Left hindlimb (tissue), 1 donor: ENCODE results near the gene PTMA.
"Not testable (repeated sequence)": the region's sequence is repeated elsewhere in the genome, so short reads cannot be mapped to it uniquely, and the experiment has no call there.

Experiments
- DNase-seq: peaks from one replicate; pipeline ENCODE4 v3.0.0-alpha.2; 2018

The PTMA gene, protein sequence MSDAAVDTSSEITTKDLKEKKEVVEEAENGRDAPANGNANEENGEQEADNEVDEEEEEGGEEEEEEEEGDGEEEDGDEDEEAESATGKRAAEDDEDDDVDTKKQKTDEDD

DNA sequence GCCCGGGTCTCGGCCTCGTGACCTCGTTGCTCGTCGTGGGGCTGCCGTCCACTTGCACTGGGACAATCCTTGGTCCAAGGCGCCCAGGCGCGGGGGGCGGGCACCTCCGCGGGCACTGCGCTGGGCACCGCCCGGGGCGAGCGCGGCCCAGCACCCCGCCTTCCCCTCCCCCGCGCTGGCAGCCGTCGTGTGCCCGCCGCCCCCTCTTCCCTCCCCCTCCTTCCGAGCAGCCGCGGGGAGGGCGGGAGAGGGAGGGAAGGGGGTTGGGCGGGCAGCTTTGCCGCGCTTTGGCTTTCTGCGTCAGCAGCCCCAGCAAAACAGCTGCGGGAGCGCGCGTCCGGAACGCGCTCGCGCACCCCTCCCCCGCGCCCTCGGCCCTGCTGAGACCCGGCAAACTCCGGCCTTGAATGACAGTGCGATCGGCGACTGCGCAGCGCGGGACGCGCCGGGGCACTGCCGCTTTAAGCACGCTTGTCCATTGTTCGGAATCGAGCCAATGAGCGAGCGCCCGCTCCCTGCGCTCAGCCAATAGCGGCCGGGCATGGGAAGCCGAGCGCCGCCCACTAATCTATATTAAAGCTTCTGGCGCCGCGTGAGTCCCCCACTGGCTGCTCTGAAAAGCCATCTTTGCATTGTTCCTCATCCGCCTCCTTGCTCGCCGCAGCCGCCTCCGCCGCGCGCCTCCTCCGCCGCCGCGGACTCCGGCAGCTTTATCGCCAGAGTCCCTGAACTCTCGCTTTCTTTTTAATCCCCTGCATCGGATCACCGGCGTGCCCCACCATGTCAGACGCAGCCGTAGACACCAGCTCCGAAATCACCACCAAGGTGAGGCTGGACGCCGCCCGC is at the start of gene PTMA:
PTMA (plus strand) TSS at position 599 of the 846 bp plus-strand sequence; CDS start at position 781, 182 bp downstream.
- DNase-seq = peak; percentile 100

DNA sequence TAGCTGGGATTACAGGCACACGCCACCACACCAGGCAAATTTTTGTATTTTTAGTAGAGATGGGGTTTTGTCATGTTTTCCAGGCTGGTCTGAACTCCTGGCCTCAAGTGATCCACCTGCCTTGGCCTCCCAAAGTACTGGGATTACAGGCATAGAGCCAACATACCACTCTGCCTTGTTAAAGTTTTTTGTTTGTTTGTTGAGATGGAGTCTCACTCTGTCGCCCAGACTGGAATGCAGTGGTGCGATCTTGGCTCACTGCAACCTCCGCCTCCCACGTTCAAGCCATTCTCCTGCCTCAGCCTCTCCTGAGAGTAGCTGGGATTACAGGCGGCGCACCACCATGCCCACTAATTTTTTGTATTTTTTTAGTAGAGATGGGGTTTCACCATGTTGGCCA is 48.3 kb upstream of the PTMA start:
- DNase-seq = not testable (repeated sequence)

DNA sequence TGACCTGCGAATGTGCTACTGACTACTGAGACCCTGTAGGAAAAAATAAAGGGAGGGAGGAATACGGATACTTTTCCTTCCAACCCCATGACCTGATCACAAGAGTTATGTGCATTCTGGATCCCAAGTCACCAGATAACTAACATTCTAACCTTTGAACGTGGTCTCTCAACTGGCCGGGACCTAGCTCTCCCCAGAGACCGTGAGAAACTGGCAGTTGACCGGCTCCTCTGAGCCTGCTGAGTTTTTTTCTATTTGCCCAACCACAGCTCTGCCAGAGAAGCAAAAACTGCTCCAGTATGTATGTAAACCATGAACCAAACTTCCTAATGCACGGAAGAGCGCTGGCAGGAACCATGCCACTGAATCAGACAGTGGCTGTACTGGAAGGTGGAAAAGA is 47.5 kb upstream of the PTMA start:
- DNase-seq = no peak

DNA sequence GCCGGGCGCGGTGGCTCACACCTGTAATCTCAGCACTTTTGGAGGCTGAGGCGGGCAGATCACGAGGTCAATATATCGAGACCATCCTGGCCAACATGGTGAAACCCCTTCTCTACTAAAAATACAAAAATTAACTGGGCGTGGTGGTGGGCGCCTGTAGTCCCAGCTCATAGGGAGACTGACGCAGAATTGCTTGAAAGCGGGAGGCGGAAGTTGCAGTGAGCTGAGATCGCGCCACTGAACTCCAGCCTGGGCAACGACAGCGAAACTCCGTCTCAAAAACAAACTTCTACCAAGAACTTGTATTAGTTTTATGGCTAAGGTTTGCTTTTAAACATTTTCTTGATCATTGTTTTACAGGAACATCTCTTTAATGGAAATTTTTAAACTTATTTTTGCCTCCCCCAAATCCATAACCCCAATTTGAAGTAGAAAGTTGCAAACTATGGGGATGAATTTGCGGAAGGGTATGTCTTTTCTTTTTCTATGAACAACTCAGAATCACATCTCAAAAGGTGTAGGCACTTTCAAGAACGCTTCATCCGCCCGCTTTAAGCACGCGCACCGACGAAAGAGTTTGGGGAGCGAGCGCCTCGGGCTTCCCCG is 46.8 kb upstream of the PTMA start:
- no peak for DNase-seq

DNA sequence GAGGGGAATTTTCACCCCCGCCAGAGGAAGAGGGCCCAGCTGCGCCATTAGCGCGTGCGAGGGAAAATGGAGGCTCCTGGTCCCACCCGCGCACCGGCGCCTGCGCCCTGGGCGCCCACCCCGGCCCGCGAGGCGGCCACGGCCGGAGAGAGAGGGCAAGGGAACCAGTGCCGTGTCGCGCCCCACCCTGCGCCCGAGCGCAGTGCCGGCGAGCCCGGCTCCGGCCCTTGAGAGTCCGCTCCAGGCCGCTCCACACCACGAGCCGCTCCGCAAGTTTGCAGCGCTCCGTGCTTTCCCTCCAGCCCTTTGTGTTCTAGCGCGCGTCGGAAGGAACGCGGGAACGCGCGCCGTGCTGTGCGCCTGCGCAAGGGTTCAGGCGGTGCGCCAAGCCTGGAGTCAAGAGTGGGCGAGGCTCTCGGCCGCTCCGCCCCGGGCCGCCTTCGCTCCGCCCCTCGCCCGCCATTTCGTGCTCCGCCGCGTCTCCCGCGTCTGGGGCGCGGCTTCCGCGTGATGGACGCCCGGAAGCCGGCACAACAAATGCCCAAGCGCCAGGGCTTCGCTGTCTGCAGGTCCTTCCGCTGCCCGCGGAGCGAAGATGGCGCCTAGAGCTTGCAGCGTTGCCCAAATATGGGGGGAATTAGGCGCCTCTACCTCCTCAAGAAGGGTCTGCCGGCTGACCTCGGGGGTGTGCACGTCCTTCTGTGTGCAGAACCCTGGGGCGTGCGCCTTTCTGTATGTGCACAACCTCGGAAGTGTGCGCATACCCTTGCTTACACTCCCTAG is 46.1 kb upstream of the PTMA start:
- DNase-seq = peak; percentile 97

DNA sequence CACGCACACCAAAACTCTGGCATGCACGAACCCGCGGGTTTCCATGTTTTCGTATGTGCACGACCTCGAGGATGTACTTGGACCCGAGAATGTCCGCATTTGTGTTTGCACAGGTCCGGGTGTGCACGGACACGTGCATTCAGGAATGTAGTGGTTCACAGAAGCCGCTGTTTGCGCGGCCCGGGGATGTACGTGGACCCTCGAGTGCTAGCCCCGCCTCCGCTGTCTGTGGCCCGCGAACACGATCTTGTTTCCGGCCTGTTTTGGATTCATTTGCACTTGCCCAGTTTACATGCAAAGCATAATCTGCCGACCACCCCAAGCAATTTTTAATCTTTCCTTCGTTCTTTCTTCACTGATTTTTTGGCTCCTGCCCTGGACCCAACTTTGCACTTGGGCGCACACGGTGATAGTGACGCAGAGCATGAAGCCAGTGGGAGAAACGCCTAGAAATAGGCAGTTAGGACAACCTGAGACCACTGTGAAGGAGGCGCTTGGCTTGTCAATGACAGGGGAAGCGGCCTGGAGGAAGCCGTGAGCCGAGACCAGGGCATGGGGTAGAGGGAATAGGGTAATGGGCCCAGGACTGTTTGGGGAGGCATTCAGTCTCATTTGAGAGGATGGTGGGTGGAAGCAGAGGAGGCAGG is 45.4 kb upstream of the PTMA start:
- no peak for DNase-seq

DNA sequence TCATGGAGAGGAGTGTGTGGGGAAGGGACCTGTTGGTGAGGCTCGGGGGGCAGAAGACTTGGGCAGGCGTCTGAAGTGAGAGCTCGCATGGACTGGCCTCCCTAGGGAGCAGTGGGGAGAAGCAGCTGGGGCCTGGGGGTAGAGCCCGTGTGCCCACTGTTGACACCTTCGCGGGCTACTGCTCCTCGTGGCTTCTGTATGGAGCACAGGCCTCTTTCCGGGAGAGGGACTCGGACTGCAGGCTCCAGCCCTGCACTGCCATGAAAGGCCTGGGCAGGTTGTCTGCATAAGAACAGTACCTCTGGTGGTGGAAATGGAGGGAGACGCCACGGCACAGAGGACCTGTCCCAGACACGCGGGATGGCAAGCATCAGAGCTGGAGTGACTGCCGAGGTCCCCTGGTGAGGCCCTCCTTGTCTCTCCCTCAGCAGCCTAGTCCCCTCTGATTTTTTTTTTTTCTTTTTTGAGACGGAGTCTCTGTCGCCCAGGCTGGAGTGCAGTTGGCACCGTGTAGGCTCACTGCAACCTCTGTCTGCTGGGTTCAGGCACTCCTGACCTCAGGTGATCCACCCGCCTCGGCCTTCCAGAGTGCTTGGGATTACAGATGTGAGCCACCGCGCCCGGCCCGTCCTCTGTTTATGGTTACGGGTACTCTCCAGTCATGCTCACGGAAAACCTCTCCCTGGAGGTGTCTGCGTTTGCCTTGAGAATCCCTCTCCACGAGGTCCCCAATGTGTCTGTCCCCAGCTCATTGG is 44.7 kb upstream of the PTMA start:
- no peak for DNase-seq

DNA sequence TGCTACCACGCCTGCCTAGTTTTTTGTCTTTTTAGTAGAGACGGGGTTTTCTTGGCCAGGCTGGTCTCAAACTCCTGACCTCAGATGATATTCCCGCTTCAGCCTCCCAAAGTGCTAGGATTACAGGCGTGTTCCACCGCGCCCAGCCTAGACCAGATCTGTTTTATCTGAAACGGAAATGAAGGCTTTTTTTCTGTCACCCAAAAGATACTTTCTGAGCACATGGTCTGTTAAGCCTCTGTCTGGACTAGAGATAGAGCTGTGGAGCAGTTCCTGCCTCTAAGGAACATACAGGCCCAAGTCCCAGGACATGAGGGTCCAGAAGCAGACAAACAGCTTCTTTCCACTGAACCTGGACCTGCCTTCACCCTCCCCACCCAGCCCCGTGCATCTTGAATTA is 43.6 kb upstream of the PTMA start:
- no peak for DNase-seq

DNA sequence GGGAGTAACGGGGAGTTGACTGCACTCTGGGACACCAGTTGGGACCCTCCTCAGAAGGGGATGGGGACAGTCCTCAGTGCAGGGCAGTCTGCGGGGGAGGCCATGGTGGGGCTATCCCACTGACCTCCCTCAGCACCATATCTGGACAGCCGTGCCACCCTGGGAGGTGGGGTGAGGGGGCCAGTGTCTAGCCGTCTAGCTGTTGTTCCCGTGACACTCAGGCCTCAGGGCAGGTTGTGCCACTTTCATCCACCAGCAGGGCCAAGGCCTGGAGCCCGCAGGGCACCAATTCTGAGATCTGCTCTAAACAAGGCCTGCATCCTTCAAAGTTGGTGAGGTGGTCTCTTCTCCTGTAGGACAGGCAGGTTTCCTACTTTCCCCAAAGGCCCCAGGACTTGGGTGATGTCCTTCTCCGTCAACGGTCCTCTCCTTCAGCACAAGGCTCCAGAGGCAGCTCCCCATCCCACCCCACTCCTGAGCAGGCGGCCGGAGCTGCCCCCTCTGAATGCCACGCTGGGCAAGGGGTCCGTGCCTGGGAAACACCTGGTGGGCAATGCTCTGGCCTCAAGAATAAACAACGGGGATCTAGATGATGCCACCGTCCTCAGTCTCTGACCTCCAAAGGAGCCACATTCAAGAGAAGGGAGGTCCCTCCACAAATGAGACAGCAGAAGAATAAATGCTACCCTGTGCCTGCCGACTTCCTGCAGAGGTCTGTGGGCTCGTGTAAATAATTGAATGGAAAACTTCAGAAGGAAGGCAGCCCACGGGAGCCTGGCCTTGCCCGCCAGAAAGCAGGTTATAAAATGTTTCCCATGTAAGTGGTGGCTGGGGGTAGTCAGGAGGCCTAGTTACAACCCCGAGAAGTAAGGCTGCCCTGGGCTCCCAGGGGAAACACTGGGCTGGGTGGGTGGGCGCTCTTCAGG is 42.8 kb upstream of the PTMA start:
- DNase-seq = no peak

DNA sequence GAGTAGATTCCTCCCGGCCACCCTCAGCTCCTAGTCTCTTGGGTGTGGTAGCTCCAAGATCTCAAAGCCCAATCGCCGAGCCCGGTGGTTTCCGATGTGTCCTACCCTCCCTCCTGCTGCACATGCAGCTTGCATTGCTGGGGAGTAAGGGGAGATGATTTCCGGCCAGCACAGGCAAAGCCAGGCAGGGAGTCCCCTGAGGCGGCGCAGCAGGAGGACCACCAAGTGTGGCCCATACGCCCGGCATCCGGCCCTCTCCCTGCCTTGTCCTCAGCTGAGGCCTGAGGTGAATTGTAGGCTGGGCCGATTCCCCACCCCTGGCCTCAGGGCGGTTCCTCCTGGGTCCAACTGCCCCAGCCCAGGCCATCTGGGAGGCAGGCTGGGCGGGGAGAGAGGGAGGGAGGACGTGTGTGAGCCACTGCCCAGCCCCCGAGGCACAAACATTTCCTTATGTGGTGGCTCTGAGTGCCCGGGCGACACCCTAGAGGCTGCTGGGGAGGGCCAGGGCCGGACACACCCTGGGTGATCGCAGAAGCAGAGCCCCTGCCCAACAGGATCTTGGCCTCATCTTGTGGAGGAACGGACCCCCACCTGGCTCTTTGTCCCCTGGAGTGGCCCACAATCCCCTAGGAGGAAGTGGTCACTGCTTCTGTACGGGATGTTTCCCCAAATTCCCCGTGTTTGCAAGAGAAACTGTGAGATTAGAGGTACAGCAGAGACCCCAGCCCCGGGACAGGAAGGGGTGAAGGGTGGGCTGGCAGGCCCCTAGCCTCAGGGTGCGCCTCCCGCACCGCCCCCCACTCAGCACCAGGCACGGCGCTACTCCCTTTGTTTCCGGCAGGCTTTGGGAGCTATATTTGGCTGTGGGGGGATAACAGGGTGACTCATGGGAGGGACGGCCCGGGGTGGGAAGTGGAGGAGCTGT is 41.9 kb upstream of the PTMA start:
- peak; percentile 92 for DNase-seq

DNA sequence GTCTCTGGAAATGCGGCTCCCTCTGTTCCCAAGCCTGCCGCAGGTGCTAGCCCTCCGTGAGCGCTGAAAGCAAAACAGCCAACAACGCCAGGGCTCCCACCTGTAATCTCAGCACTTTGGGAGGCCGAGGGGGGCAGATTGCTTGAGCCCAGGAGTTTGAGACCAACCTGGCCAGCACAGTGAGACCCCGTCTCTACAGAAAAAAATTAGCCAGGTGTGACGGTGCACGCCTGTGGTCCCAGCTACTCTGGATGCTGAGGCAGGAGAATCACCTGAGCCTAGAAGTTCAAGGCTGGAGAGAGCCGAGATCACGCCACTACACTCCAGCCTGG is 41.3 kb upstream of the PTMA start:
- DNase-seq = no peak

DNA sequence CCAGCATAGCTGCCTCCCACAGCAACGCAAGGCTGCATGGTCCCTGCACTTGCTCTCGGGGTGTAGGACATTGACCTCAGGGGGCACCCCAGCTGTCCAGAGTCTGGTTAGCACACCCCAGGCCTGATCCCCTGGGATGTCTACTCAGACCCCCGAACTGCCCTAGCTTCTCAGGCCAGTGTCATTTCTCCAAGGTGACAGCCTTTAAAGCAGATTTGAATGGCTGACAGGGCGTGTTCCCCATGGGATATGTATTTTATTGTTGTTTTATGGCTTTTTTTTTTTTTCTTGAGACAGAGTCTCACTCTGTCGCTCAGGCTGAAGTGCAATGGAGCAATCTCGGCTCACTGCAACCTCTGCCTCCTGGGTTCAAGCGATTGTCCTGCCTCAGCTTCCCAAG is 40.8 kb upstream of the PTMA start:
- DNase-seq = no peak

DNA sequence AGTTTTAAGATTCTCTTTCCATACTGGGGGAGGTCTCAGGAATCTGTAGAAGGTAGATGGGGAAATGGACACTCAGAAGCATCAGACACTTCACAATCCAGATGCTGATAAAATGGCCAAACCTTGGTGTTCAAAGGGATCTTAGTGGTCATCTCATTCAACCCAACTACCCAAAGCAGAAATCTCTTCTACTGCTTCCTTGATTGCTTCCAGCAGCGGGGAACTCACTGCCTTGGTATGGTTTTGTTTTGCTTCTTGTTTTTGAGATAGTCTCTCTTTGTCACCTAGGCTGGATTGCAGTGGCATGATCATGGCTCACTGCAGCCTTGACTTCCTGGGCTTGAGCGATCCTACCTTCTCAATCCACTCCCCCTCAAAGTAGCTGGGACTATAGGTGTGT is 39.3 kb upstream of the PTMA start:
- no peak for DNase-seq

DNA sequence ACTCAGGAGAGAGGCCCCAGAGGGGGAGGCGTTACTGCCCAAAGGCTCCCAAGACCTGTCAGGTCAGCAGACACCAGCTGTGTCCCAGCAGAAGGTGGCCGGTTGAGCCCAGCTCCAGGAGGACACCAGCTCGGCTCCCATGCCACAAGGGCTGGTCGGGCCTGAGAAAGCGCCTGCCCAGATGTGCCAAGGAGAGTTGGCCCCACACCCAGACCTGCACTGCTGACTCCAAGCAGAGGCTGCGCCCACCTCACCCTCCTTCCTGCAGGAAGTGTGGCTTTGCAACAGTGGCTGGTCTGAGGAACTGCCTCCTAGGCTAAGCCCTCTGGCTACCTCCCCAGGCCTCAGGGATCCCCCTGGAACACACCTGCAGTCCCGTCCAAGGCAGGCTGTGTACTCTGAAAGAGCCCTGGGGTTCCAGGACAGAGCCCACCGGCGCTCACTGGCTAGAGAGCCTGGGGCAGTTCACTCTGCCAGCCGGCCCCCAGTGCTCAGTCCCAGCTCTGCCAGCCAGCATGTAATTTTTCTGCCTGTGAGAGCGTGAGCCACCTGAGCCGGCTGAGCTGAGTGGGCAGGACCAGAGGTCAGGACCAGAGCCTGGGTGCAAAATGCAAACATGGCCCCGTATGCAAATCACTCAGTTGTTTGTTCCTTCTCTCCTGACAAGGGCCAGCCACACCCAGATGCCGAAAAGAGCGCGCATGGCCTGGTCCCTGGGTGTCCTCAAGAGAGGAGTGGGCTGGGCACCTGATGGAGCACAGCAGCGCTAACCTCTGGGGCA is 36.9 kb upstream of the PTMA start:
- no peak for DNase-seq

DNA sequence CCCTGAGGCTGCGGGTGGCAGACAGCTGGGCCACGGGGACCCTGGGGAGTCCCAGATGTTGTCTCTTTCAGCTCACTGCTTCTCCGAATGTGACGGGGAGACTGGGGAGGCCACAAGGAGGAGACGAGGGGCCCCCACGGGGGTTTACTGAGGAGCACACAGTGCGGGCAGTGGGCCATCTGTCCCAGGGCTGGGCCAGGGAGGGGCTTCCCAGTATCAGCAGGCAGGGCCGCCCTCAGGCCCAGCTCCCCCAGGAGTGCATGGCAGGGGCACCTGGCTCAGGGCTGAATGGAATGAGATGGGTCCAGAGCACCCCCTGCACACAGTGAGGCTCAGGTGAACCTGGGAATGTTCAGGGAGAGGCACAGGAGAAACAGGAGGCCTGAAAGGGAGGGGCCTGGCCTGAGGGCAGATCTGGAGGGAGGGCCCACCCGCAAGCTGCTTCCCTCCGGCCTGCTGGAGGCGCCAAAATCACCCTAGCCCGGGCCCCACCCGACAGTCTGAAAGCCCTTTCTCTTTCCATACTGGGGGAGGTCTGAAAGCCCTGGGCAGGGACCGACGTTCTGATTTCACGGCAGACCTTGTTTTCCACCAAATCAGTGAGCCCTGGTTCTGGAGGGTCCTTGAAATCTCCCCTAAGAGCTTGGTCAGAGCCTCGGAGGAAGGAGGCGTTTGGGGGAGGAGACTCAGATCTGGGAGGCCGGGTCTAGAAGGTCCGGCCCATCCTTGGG is 35.5 kb upstream of the PTMA start:
- DNase-seq = no peak

DNA sequence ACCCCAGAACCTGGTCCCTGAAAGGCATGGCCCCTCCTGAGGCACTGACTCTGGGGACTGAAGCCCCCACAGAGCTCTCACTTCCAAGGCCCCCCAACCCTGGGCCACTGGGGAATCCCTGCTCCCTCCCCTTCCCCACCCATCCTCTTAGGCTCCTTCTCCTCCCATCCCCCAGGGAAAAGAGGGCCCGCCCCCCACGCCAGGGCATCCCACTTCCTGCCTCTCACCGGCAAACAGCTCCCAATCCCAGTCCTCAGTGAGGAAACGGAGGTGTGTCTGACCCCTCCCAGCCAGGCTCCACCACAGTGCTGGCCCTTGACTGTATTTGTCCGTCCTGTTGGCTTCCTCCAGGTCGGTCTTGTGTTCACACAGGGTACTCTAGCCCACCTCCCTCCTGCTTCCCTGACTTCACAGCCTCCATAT is 35.0 kb upstream of the PTMA start:
- DNase-seq = no peak

DNA sequence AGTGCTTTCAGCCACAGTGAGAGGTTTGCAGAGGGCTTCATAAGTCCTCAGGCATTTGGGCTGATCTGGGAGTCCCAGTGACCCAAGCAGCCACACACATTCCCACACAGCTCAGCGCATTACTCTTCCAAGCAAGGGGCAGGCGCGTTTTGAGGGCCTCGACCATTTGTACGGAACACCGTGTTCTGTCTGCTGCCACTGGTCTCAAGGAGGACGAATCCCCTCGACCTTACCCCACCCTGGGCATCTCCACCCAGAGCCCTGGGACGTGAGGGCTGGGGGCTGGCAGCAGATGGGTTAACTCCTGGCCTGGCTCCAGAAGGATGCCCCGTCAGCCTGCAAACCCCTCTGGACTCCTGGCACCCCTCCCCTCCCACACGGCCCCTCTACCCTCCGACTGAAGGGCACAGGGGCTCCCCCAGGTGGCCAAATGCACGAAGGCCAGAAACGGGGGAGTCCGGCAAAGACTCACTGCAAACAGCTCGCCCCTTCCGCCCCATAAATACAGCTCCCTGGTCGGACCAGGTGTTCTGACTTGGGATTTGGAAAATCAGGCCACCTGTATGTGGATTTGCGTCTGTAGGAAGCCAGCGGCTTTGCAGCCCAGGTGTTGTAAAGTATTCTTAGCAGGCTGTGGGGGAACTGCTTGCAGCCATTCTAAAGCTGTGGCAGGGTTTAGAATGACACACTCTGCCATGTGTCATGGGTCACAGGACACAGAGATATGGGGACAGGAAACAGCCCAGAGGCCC is 33.6 kb upstream of the PTMA start:
- DNase-seq = peak; percentile 78

DNA sequence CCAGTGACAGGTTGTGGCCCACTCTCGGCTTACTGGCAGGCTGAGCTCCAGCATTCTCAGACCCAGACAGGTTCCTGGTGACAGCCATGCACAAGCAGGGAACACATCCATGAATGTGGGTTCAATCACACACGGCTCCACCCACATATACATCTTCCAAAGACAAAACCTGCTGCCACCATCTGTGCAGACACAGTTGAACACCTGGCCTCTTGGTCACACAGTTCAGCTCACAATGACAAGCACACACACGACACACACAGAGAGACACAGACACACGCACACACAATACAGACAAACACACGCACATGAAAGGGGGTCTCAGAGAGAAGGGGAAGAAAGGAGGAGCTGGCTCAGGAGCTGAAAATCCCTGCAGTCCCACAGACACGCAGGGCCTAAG is 32.1 kb upstream of the PTMA start:
- DNase-seq = no peak
